Stimulated activated CD4-positive, alpha-beta T cell treated with anti-CD3 and anti-CD28 coated beads, Interleukin-4, amount 100 ng/mL, for 48 hours (primary cell): Measurements from ENCODE around the gene FOLR3.
A peak's percentile ranks its signal among the peaks of the same experiment; 100 is the strongest.
"Not testable (repeated sequence)": the region's sequence is repeated elsewhere in the genome, so short reads cannot be mapped to it uniquely, and the experiment has no call there.

ENCODE experiments used
- DNase-seq, 2 donors: peaks; one replicate each; pipeline ENCODE4 v3.0.0-alpha.2; 2020; ENCODE audit warnings: low read depth in 2 of 2

The FOLR3 gene

DNA sequence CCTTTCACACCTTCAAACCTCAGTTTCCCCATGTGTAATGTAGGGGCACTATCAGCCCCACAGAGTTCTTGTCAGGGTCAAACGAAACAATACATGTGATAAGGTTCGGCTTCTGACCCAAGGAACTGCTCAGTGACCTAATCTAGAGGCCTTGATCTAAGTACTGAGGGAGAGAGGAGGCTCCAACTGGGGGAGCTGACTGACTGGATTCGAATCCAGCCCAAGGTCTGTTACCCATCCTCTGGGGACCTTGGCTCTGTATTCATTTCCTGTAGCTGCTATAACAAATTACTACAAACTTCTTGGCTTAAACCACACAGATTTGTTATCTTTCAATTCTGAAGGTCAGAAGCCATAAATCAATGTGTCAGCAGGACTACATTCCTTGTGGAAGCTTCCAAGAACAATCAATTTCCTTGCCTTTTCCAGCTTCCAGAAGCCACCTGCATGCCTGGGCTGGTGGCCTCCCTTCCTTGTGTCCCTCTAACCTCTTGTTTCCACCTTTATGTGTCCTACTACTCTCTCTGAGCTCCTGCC, 12.3 kb upstream of the FOLR3 start:
- DNase-seq, result no peak

DNA sequence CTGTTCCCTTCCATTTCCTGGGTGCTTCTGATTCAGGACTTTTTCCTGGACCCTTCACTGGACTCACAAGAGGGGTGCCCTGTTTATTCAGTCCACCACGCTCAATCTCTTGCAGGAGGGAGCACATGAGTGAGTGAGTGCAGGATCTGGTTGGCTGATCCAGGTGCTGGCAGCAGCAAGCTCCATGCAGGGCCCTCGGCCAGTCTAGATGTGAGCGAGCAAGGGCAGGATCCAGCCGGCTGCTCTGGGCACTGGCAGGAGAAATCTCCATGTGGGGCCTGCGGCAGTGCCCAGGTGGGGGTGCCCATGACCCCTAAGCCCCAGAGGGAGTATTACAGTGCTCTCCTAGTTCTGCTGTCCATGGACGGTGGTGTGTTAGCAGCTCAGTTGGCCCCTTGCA, 11.5 kb upstream of the FOLR3 start:
- no peak for DNase-seq

DNA sequence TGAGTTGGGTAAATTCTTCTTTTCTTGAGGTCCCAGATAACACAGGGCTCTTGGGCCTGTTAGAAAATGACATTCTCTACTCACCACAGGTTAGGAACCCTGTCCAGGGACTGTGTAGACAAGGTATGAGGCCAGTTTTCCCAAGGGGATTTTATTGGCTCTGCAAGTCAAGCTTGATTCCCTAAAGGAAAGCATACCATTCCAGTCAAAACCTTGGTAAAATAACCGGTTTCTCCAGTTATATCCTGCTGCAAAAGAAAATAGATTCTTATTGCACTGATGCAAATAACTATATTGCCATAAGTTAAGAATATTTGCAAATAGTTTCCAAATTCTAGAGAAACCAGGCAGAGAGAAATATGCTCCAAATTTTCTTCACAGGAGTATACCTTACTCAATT, 9.6 kb upstream of the FOLR3 start:
- no peak for DNase-seq

DNA sequence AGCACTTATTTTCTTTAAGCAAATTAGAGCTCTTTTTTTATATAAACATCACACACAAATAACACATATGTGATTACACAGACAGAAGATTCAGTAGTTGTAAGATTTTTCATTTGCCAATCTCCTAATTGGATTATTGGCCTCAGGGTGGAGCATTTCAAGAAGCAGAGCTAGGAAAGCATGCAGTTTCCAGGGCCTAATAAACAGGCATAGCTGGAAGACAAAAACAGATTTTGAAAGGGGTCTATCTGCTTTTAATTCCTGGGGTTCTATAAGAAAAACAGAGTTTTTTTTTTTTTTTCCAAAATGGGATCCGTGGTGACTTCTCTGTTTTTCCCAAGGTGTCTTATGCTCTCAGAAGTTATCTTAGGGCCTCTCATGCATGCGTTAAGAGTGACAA, 7.6 kb upstream of the FOLR3 start:
- DNase-seq, result no peak

DNA sequence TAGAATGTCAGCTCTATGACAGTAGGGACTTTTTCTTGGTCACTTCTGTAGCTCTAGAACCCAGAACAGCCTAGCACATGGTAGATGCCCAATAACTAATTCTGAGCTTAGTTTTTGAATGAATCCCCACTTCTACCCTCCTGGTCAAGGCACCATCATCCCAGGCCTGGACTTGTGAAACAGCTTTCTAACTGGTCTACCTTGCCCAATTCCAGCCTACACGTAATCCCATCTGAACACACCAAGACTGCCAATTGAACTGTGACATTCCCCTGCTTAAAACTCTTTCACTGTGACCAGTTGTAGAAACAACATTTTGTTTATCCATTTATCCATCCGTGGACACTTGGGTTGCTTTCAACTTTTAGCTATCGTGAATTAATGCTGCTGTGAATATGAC, 6.1 kb upstream of the FOLR3 start:
- no peak for DNase-seq

DNA sequence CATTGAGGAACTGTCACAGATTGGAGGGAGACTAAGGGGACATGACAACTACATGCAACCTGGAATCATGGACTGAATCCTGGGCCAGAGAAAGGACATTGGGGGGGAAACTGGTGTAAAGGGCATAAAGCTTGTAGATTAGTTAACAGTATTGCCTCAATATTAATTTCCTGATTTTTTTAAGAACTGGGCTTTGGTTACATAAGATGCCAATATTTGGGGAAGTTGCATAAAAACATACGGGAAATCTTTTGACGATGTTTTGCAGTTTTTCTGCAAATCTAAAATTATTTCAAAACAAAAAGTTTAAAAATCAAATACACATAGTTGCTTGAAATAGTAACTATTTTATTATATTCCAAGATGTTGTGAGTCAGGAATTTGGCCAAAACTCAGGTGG, 2.9 kb upstream of the FOLR3 start:
- no peak for DNase-seq

DNA sequence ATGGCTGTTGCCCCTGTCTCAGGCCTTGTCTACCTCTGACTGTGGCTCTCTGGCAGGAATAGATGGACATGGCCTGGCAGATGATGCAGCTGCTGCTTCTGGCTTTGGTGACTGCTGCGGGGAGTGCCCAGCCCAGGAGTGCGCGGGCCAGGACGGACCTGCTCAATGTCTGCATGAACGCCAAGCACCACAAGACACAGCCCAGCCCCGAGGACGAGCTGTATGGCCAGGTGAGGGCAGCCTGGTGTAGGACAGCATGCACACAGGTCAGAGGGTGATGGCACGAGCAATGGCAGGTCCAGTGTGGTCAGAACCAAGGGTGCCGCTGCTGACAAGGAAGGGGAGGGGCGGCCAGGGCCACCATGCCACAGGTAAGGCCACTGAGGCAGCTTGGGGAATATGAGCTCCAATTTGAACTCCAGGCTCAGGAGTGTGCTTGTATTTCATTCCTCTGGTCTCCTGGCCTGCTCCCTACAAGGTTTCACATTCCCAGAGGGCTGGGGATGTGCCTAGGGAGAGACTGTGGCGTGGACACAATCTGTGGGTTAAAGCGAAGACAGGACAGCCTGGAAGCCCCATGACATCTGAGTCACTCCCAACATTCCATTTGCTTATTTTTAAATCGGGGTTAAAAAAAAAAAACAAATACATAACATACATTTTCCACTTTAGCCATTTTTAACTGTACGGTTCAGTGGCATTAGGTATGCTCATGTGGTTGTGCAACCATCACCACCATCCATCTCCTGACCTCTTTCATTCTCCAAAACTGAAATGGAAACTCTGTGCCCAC, 562 bp downstream of the FOLR3 start:
- no peak for DNase-seq

DNA sequence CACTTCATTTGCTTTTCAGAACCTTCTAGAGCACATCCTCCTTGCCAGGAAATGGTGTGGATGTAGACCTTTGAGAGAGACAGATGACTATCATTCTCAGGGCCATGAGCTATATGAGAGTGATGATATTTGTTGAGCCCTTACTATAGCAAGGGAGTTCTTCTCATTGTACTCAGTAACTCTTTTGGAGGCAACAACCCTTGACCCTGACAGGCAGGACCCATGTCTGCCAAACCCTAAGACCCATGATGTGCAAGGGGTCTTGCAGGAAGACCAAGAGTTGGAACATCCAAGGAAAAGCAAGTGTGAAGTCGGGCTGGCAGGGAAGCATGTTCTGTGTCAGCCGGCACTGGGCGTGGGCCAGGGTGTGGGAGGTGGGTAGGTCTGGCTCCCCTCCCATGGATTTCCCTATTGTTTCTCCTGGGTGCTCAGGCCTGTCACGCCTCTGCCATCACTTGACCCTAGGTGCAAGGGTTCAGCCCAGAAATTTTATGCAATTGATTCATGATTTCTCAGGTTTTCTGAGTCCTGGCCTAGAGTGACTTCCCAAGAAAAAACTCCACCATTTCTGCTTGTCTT, 1.2 kb downstream of the FOLR3 start:
- no peak for DNase-seq

DNA sequence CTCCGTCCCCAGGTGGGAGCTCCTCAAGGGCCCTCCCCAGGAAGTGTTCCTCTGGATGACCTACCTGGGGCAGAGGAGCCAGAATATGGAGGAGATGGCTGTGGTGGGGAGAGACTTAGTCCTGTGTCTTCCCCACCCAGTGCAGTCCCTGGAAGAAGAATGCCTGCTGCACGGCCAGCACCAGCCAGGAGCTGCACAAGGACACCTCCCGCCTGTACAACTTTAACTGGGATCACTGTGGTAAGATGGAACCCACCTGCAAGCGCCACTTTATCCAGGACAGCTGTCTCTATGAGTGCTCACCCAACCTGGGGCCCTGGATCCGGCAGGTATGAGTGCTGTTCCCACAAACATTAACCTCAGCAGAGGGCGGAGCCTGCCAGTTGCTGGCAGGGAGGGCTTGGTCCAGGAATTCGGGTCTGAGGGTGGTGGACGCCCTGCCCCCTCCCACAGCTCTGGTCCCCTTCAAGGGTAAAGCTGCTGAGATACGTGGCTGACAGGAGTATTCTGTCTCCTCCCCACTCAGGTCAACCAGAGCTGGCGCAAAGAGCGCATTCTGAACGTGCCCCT, 3.4 kb downstream of the FOLR3 start:
- DNase-seq, result no peak

DNA sequence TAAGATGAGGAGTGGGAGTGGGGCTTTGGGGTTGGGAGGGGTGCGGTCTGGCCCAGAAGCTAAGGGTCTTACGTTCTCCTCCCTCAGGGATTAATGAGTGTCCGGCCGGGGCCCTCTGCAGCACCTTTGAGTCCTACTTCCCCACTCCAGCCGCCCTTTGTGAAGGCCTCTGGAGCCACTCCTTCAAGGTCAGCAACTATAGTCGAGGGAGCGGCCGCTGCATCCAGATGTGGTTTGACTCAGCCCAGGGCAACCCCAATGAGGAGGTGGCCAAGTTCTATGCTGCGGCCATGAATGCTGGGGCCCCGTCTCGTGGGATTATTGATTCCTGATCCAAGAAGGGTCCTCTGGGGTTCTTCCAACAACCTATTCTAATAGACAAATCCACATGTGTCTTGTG, 4.0 kb downstream of the FOLR3 start:
- no peak for DNase-seq

DNA sequence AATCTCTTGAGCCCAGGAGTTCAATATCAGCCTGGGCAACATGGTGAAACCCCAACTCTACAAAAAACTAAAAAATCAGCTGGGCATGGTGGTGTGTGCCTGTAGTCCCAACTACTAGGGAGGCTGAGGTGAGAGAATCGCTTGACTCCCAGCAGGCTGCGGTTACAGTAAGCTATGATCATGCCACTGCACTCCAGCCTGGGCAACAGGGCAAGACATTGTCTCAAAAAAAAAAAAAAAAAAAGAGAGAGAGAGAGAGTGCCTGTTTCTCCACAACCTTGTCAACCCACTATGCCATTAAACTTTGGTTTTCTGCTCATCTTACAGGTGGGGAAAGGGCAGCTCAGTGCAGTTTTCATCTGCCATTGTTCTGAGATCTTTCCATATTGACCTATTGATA, 5.1 kb downstream of the FOLR3 start:
- DNase-seq, result no peak

DNA sequence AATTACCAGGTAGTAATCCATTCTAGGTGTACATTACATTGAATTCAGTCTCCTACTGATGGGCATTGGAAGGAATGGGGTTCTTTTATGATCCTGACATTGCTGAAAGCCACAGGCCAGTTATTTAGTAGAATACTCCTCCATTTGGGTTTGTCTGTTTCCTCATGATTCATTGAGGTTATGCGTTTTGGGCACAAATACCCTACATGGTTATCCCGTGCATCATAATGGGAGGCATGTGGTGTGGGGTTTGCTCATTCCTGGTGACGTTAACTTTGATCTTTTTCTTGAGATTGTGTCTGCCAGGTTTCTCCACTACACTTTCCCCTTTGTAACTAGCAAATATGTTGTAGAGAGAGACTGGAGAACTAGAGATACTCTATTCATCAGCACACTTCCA, 5.5 kb downstream of the FOLR3 start:
- DNase-seq, result peak in 1 of 2 donors; percentile 31

DNA sequence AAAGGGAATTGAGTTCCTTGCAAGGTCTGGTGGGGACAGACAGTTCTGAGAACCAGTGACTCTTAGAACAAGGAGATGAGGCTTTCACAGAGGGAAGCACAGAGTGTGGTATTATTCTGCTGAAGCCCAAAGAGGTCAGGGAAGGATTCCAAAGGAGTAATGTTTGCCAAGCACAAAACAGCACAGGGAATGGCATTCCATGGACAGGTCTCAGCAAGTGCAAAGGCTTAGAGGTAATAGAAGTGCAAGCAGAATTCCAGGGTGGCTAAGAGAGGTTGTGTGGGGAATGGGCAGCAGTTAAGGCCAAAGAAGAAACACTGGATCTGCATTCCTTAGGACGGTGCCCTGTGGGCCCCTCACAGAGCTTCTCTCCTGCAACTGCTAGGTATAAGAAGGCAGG, 6.6 kb downstream of the FOLR3 start:
- not testable (repeated sequence) for DNase-seq

DNA sequence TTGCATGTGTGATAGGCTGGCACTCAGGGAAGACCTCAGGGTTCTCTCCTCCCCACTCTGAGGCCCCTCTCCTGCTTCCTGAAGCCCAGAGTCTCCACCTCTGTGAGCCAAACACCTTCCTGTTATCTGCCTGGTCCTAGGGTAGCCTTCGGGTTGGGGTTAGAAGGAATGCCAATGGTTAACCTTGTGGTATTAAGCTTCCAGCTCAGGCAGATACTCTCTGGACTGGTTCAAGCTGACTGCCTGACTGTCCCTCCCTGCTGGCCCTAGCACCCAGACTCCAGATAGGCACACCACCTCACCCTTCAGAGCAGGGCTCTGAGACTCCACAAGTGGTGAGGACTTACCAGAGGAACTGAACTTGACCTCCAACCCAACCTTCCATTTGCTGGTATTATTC, 7.0 kb downstream of the FOLR3 start:
- not testable (repeated sequence) for DNase-seq

DNA sequence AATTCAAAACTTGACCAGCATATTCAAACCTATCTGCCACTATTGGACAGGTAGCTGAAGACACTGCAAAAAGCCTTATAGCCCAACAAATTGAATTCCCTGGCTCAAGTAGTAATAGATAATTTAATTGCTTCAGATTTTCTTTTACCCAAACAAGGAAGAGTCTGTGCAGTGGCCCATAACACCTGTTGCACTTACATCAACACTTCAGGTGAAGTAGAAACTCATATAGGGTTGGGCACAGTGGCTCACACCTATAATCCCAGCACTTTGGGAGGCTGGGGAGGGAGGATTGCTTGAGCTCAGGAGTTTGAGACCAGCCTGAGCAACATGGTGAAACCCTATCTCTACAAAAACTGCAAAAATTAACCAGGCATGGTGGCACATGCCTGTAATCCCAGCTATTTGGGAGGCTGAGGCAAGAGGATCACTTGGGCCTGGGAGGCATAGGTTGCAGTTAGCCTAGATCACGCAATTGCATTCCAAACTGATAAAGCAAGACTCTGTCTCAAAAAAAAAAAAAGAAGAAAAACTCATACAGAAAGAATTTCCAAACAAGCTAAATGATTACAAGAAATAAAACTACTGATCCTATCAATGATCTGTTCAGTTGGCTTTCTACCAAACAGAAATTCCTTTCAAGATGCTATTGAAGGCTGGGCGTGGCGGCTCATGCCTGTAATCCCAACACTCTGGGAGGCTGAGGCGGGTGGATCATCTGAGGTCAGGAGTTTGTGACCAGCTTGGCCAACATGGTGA, 9.5 kb downstream of the FOLR3 start:
- no peak for DNase-seq

DNA sequence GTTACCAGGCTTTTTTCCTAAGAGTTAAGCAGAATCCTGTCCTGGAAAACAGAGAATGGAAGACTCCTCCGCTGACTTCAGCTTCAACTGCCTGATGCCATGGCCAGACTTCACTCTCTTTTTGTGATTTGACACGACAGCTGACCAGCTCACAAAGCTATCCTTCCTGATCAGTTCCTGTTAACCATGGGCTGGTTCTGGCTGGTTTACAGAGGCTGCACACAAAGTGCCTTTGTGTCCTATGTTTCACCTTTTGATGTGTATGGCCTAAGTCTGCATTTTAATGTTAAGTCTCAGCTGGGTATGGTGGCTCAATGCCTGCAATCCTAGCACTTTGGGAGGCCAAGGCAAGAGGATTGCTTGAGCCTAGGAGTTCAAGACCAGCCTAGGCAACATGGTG, 11.1 kb downstream of the FOLR3 start:
- no peak for DNase-seq

DNA sequence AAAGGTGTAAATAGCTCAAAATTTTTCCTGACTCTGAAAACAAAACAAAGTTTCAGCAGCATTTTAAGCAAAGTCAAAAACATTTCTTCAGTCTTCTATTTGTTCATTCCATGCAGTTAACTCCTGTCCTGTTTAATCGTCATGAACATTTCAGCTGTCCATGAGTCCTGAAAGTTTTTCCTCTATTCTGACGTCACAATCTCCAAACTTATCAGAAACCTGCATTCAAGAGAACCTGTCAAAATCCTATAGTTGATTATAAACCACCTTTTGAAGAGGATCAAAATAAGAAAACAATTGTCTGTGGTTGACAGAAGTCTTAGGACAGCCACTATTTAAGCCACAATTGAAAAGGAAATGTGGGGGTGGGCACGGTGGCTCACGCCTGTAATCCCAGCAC, 15.4 kb downstream of the FOLR3 start:
- DNase-seq, result no peak

DNA sequence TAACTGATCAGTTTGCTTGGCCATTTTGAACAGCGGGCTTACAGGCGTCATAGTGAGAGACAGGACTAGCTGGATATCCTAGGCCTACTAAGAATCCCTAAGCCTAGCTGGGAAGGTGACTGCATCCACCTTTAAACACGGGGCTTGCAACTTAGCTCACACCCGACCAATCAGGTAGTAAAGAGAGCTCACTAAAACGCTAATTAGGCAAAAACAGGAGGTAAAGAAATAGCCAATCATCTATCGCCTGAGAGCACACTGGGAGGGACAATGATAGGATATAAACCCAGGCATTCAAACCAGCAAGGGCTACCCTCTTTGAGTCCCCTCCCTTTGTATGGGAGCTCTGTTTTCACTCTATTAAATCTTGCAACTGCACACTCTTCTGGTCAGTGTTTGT, 18.3 kb downstream of the FOLR3 start:
- not testable (repeated sequence) for DNase-seq

DNA sequence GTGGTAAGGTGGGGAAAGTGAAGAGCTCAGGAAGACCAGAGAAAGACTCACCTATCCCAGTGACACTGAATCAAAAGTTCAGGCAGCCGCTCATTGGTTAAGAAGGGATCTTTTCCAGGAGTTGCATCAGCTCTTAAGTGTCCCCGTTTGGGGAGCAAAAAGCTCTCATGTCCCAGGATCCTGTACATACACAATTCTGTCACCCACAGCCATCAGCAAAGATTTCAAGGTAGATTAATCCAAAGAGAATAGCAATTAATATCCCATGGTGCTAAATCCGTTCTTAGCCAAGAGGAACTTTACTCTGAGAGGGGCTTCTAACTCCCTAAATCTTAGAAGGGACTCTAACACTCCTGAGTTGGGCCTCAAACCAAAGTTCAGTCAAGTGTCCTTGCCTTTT, 19.3 kb downstream of the FOLR3 start:
- no peak for DNase-seq

DNA sequence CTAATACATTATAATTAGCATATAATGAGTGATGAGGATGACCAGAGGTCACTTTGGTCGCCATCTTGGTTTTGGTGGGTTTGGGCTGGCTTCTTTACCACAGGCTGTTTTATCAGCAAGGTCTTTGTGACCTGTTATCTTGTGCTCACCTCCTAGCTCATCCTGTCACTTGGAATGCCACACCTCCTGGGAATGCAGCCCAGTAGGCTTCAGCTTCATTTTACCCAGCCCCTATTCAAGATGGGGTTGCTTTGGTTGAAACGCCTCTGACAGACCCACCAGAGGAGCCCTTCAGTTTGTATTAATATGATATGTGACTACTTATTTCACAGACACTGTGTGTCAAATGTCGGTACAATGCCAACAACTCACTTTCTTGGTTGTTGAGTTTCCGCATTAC, 20.2 kb downstream of the FOLR3 start:
- no peak for DNase-seq

DNA sequence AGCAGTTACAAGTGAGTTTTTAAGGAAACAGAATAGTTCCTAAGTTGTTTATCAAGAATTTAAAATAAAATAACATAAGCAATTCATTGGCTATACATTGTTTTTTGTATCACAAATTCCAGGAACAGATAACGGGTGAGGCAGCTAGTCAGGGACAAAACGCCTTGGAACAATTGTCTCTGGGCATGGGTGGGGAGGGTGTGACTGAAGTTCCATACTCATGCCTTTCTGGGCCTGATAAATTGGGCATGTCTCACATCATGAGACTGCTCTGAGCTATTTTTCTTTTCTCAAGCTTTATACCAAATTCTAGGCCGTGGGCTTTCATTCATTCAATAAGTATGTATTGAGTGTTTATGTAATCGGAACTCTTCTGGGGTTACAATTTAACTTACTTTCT, 21.6 kb downstream of the FOLR3 start:
- no peak for DNase-seq

DNA sequence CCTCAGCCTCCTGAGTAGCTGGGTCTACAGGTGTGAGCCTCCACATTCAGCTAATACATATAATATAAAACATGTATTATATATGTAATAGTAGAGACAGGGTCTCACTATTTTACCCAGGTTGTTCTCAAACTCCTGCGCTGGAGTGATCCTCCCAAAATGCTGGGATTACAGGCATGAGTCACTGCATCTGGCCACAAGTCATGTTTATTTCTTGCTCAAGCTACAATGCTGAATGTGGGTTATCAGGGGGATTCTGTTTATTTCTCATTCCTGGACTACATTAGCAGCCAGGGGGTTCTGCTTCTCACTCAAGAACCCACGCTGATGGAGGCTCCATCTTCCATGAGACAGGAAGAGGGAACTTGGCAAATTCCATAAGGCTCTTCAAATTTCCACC, 24.8 kb downstream of the FOLR3 start:
- DNase-seq, result no peak
